ENCODE measurements around the gene MMP7.

DNA sequence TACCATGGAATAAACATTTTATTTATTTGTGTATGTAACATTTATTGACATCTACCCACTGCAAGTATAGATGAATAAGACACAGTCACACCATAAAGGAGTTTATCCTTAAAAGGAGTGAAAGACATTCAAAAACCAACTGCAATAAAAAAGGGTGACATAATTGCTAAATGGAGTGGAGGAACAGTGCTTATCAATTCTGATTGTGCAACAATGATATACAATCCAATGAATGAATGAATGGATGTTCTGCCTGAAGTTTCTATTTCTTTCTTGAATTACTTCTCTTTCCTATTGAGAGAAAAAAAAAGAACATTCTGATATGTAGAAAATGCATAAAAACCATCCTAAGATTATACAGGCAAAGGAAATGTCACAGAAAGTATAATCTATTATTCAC is 10.0 kb downstream of the MMP7 start:
- TF ChIP-seq POLR2A (IDR thresholded peaks at IDR 0.05; ENCODE audit: low read depth, low read length): no peak
- TF ChIP-seq TAF1 (IDR thresholded peaks at IDR 0.05; ENCODE audit: borderline replicate concordance, low read depth, low read length): no peak

Measured in GM12892 (cell line).